ENCODE measurements around the gene LCN15.
"Not testable (repeated sequence)": the region's sequence is repeated elsewhere in the genome, so short reads cannot be mapped to it uniquely, and the experiment has no call there.

Gene LCN15

DNA sequence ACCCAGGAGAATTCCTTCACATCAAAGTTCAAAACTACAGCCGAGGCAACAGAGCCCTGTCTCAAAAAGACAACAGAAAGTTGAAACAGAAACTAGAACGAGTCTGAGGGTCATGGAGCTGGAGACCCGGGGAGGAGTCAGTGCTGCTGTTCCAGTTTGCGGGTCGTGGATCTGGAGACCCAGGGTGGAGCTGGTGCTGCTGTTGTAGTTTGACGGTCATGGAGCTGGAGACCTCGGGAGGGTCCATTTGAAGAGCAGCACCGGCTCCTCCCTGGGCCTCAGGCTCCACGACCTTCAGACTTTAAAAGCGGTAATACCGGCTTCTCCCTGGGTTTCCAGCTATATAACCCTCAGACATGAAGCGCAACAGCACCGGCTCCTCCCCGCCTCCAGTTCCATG is 13.0 kb upstream of the LCN15 start:
- in situ Hi-C loops (cut with HindIII; ENCODE audit: low pct_unique_long_range_greater_than_20kb, low sequenced_read_pairs): no loop called here
- DNase-seq (ENCODE audit: low read depth in 1 of 2, low spot score in 1 of 2): peak in 1 of 2 experiments; percentile 41
- TF ChIP-seq JUND (IDR thresholded peaks at IDR 0.05; ENCODE audit: low read depth): no peak

- in situ Hi-C loops (cut with HindIII; ENCODE audit: low pct_unique_long_range_greater_than_20kb, low sequenced_read_pairs): no loop called here
- no peak for TF ChIP-seq JUND (IDR thresholded peaks at IDR 0.05; ENCODE audit: low read depth)
- DNase-seq (ENCODE audit: low read depth in 1 of 2, low spot score in 1 of 2): no peak
These were observed 12.6 kb upstream of the LCN15 start for GRCh38 chr9:136776947-136777346.

DNA sequence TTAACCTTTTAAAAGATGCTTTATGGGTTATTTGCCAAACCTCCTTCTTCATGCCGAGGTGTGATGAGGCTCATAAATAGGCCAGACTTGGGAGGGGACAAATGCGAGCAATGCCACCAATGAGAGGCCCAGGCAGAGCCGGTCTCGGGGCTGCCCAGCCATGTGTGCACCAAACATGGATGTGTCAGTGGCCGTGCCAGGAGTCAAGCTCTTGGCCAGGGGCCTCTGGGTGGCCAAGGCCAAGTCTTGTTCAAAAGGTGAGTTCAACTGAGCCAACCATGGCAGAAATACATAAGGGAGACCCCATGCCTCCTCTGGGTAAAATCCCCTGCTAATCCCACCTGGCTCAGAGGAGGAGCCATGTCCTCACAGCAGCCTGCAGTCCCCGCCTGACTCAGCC is 10.9 kb upstream of the LCN15 start:
- no peak for DNase-seq (ENCODE audit: low read depth in 1 of 2, low spot score in 1 of 2)
- in situ Hi-C loops (cut with HindIII; ENCODE audit: low pct_unique_long_range_greater_than_20kb, low sequenced_read_pairs): no loop called here
- TF ChIP-seq JUND (IDR thresholded peaks at IDR 0.05; ENCODE audit: low read depth): no peak

GRCh38 chr9:136774416-136775045 is 10.2 kb upstream of the LCN15 start:
- peak in 1 of 2 experiments; percentile 84 for DNase-seq (ENCODE audit: low read depth in 1 of 2, low spot score in 1 of 2)
- in situ Hi-C loops (cut with HindIII; ENCODE audit: low pct_unique_long_range_greater_than_20kb, low sequenced_read_pairs): no loop called here
- no peak for TF ChIP-seq JUND (IDR thresholded peaks at IDR 0.05; ENCODE audit: low read depth)

GRCh38 chr9:136773386-136774044 is 9.2 kb upstream of the LCN15 start:
- DNase-seq (ENCODE audit: low read depth in 1 of 2, low spot score in 1 of 2): peak; percentile 76 to 84
- no peak for TF ChIP-seq JUND (IDR thresholded peaks at IDR 0.05; ENCODE audit: low read depth)
- in situ Hi-C loops (cut with HindIII; ENCODE audit: low pct_unique_long_range_greater_than_20kb, low sequenced_read_pairs): no loop called here

DNA sequence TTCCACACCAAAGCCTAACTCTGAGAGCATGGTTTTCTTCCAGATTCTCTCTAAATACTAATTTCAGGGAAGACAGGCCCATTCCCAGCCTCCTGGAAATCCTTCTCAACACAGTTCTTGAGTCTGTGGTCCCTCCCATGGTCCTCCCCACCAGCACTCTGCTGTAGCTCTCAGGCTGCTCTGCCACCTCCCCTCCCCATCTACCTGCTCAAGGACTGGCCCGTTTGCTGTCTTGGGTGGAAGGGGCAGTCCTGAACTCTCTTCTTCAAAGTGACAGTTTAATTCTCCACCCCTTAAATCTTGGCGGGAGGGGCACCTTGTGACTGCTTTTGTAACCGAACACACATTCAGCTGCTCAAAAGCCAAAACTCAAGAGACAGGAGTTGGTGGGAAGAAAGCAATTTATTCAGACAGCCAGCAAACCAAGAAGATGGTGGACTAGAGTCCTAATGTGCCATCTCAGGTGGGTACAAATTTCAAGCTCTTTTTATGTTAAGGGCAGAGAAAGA is 7.6 kb upstream of the LCN15 start:
- no peak for DNase-seq (ENCODE audit: low read depth in 1 of 2, low spot score in 1 of 2)
- in situ Hi-C loops (cut with HindIII; ENCODE audit: low pct_unique_long_range_greater_than_20kb, low sequenced_read_pairs): no loop called here
- no peak for TF ChIP-seq JUND (IDR thresholded peaks at IDR 0.05; ENCODE audit: low read depth)

- peak; percentile 60 to 80 for DNase-seq (ENCODE audit: low read depth in 1 of 2, low spot score in 1 of 2)
- in situ Hi-C loops (cut with HindIII; ENCODE audit: low pct_unique_long_range_greater_than_20kb, low sequenced_read_pairs): no loop called here
- no peak for TF ChIP-seq JUND (IDR thresholded peaks at IDR 0.05; ENCODE audit: low read depth)
These were observed 5.4 kb upstream of the LCN15 start for GRCh38 chr9:136769710-136770191.

GRCh38 chr9:136766410-136767120 is 2.2 kb upstream of the LCN15 start:
- peak in 1 of 2 experiments; percentile 77 for DNase-seq (ENCODE audit: low read depth in 1 of 2, low spot score in 1 of 2)
- in situ Hi-C loops (cut with HindIII; ENCODE audit: low pct_unique_long_range_greater_than_20kb, low sequenced_read_pairs): not testable (repeated sequence)

GRCh38 chr9:136765745-136766409 is 1.6 kb upstream of the LCN15 start:
- DNase-seq (ENCODE audit: low read depth in 1 of 2, low spot score in 1 of 2): not testable (repeated sequence)

GRCh38 chr9:136765041-136765440 is 723 bp upstream of the LCN15 start:
- TF ChIP-seq JUND (IDR thresholded peaks at IDR 0.05; ENCODE audit: low read depth): no peak
- in situ Hi-C loops (cut with HindIII; ENCODE audit: low pct_unique_long_range_greater_than_20kb, low sequenced_read_pairs): no loop called here
- DNase-seq (ENCODE audit: low read depth in 1 of 2, low spot score in 1 of 2): no peak

More at GRCh38 chr9:136765745-136766409, 1.6 kb upstream of the LCN15 start:
- in situ Hi-C loops (cut with HindIII; ENCODE audit: low pct_unique_long_range_greater_than_20kb, low sequenced_read_pairs): not testable (repeated sequence)

GRCh38 chr9:136763649-136764035 is 676 bp downstream of the LCN15 start:
- in situ Hi-C loops (cut with HindIII; ENCODE audit: low pct_unique_long_range_greater_than_20kb, low sequenced_read_pairs): no loop called here
- TF ChIP-seq JUND (IDR thresholded peaks at IDR 0.05; ENCODE audit: low read depth): no peak
- DNase-seq (ENCODE audit: low read depth in 1 of 2, low spot score in 1 of 2): no peak

GRCh38 chr9:136762915-136763648 is 1.2 kb downstream of the LCN15 start:
- peak in 1 of 2 experiments; percentile 85 for DNase-seq (ENCODE audit: low read depth in 1 of 2, low spot score in 1 of 2)

More at GRCh38 chr9:136762915-136763648, 1.2 kb downstream of the LCN15 start:
- in situ Hi-C loops (cut with HindIII; ENCODE audit: low pct_unique_long_range_greater_than_20kb, low sequenced_read_pairs): no loop called here
- TF ChIP-seq JUND (IDR thresholded peaks at IDR 0.05; ENCODE audit: low read depth): no peak

Measured in T47D (cell line).